HCEC 1CT (cell line): ENCODE data around the gene LY86.
A peak's percentile ranks its signal among the peaks of the same experiment; 100 is the strongest.

ENCODE experiments used
- DNase-seq: peaks from one replicate; pipeline ENCODE4 v3.0.0-alpha.2; 2017

The LY86 gene

DNA sequence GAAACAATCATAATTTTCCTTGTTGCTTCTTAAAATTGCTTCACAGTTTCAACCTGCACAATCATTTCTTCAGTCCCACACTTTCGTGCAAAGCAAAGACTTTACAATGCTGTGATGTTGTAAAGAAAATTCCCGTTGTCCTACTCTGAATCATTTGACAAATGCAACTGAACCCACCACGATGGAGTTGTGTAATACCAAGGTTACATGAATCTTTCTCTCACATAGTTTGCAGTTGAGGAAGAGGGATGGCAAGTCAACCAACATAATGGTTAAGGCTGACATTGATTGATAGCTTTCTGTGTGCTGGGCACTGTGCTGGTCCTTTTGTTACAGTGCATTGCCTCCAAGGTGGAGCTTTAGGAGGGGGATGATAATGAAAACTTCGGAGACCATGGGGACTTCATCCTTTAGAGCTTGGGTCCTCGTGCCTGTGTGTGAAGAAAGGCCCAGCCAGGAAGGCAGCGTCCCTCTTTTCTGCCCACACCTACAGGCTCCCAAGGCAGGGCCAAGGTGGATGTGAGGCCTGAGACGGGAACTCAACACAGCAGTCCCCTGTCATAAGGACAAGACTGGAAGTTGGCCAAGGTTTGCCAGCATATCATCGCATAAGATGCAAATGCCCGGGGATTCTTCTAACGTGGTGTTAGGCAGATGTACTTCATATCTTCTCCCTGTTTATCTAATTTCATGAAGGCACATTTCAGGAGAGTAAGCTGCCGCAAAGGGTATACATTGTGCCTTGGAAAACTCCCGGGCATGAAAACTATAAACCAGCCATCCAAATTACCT lies 96.9 kb downstream of the LY86 start:
- no peak for DNase-seq

DNA sequence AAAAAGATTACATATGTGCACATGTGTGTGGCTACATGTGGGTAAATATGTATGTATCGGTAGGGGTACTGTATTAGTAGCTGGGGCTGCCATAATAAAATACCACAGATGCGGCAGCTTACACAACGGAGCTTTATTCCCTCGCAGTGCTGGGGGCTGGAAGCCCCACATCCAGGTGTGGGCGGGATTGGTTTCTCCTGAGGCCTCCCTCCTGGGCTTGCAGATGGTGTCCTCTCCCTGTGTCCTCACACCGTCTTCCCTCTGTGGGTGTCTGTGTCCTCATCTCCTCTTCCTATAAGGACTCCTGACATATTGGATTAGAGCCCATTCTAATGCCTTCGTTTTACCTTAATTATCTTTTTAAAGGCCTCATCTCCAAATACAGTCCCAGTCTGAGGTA lies 97.7 kb downstream of the LY86 start:
- no peak for DNase-seq

DNA sequence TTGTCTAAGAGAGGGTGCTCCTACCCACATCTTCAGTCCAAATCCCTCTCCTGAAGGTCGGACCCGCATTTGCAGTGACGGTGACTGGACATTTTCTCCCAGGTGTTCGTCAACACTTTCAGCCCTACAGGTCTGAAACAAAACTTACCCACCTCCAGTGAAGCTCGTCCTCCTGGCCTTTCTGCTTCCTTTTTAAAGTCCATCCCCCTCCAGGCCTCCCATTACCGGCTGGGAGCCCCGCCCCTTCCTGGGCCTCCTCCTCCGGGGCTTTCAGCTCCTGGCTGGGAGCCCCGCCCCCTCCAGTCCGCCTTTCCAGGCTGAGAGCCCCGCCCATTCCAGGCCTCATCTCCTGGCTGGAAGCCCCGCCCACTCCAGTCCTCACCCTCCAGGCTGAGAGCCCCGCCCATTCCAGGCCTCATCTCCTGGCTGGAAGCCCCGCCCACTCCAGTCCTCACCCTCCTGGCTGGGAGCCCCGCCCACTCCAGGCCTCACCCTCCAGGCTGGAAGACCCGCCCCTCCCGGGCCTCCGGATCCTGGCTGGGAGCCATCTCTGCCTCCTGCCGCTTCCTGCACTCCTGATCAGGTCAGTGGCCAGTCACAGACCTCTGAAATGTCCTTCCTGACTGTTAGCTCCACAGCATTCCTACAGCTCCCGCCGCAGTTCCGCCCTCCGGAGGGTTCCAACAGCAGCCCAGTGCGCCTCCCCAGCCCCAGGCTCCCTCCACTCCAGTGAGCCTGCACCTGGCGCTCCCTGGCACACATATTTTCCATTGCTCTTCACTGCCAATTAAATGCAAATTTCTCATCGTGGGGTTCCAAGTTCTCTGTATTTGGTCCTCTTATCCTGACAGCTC lies 98.5 kb downstream of the LY86 start:
- no peak for DNase-seq

DNA sequence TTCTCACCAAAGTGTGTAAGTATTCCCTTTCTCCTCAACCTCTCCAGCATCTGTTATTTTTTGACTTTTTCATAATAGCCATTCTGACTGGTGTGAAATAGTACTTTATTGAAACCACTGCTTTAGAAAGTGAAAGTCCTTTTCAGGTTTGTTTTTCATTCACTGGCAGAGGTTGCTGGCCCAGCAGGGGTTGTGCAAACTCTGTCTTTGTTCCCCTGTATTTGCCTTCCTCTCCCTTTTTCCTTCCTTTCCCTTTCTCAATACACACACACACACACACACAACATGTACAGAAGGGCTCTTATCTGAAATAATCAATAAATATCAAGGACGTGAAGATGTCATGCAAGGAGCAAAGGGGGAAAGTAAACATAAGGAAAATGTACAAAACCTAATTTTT lies 99.8 kb downstream of the LY86 start:
- no peak for DNase-seq

GRCh38 chr6:6688951-6689350 lies 100.4 kb downstream of the LY86 start:
- DNase-seq, result no peak

DNA sequence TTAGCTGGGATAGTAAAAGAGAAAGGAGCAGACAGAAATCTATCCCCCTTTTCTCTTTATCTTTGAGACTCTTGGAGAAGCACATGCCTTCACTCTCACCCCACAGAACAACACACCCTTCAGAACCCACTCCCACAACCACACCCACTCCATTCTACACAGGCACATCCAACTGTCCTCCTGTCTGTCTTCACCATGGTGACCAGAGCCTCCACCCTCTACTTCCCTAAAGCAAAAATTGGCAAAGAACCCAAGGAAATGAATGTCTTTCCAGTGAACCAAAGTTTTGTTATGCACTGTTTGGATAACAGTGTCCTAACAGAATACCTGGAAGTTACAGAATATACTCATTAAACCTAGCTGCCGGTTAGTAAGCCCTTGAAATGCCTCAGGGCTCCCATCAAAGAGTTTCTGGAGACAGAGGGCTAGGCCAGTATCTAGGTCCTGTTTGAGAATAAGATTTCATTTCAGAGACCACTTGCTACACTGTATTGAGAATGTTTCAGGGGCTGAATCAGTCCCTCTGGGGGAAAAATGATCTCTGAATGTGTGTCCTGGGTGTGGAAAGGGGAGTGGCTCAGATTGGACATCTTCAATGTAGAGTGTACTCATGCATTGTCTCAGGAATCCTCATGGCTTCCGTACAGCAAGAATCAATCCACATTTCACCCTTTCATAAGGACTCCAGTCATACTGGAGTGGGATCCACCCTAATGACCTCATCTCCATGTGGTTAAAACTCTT lies 101.1 kb downstream of the LY86 start:
- DNase-seq, result no peak

DNA sequence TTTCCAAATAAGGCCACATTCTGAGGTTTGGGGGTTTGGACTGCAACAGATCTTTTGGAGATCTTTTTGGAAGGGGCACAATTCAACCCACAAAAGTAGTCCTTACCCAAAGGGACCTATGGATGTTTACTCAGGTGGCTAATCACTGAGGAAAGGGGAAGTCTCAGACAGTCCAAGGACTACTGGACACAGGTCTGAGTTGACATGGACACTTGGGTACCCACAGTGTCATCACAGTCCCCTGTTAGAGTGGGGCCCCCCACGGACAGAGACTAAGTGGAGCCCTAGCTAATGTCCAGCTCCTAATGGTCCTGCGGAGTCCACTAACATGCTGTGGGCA lies 101.6 kb downstream of the LY86 start:
- DNase-seq, result no peak

DNA sequence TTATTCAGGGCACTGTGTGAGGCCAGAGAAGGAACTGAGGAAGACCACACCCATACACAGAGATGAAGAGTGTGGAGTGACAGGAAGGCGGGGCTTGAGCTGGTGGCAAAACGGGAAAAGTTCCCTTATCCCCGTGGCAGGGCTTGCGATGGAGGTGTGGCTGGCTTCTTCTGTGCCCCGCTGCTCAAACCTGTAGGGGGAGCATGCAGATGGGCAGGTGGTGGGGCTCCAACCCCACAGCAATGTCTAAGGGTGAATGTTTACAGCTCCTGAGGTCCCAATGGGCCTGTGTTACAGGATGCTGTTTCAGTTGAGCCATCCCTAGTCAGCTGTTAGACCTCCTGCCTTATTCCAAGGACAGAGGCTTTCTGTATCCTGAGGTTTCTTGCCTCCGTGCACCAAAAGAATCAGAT lies 105.9 kb downstream of the LY86 start:
- DNase-seq, result no peak

DNA sequence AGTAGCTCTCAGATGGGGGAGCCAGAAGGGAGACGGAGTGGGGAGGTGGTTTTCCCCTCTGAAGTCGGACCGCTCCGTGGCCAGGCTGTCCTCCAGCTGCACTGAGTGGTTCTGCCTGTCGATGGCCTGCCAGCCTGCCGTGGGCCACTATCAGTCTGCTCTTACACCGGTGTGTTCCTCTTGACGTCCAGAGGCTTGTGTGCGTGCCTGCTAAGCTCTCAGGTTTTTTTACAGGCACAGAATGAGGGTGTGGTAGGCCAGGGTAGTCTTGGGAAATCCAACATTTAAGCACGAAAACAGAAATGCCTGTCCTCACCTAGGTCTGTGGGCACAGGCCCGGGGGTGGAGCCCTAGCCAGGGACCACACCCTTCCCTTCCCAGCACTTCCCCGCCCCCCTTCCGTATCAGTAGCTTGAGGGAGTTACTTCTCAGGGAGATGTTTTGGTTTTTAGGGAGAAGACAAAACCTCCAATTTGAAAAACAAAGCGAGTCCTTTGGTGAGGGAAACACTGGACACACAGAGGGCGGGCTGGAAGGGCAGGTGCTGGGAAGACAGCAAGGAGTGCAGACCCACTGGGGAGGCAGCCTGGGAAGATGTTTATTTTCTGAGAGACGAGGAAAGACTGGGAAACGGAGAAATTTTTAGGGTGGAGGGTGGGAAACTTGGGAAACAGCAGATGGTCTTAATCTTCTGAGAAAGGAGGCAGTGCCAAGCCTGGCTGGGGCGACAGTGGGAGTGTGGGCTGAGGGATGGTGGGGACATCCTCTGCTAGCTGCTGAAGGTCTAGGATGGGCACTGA lies 106.5 kb downstream of the LY86 start:
- no peak for DNase-seq

DNA sequence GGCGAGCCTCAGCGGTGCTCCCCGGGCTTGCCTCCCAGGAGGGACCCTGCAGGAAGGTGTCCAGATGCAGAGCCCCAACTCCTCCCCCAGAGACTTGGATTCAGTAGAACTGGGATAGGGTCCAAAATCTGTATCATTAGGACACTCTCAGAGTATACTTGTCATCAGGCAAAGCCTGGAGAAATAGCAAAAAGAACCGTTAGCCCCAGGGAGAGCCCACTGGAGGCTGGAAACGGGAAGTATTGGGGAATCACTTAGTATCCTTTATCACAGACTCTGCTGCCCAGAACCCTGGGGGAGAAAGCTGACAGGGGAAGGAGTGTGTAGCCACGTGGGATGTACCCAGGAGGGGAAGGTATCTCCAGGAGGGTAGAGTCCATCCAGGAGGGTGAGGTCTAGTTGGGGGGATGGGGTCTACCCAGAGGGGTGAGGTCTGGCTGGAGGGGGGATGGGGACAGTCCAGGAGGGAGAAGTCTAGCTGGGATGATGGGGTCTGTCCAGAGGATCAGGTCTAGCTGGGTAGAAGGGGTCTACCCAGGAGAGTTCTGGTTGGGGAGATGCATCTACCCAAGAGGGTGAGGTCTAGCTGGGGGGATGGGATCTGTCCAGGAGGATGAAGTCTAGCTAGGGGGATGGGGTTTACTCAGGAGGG lies 107.2 kb downstream of the LY86 start:
- no peak for DNase-seq

GRCh38 chr6:6696867-6697531 lies 108.5 kb downstream of the LY86 start:
- DNase-seq, result peak; percentile 46

DNA sequence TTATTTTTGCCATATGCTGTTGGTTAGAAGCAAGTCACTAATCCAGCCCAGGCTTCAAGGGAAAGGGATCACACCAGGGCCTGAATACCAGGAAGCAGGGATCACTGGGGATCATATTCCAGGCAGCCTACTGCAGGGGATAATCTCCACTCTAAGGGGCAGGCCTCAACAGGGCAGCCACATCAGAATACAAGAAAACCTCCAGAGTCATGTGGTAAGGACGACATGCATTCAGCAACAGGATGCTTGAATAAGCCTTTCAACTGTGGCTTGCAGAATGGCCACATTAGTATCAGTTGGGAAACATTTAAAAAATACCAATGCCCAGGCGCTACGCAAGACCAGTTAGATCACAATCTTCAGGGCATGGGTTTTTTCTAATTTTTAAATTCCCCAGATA lies 109.1 kb downstream of the LY86 start:
- no peak for DNase-seq

DNA sequence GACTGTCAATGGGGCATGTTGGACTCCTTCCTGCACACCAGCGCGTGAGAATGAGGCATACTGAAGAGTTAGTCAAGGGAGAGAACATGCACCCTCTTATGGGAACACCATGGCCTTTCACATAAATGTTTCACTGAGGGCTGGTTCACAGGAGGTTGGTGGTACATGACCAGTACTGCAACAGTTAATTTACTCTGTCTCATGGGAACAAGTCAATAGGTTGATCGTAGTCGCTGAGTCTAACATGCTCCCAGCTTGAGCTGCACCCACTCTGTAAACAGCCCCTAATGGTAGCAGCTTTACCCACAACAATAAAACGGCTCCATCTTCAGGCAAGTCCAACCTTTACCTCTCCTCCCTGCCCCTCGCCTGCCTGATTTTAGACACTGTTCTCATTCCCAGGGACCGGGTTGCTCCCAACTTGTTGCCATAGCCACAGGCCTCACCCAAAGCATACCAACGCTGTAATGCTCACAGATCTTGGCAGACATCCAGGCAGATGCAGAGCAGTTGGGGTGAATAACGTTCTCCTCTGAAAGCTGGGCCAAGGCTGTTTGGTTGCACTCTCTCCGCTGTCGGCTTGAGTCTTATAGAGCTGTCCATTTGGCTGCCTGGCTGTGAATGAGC lies 111.3 kb downstream of the LY86 start:
- DNase-seq, result peak; percentile 82

DNA sequence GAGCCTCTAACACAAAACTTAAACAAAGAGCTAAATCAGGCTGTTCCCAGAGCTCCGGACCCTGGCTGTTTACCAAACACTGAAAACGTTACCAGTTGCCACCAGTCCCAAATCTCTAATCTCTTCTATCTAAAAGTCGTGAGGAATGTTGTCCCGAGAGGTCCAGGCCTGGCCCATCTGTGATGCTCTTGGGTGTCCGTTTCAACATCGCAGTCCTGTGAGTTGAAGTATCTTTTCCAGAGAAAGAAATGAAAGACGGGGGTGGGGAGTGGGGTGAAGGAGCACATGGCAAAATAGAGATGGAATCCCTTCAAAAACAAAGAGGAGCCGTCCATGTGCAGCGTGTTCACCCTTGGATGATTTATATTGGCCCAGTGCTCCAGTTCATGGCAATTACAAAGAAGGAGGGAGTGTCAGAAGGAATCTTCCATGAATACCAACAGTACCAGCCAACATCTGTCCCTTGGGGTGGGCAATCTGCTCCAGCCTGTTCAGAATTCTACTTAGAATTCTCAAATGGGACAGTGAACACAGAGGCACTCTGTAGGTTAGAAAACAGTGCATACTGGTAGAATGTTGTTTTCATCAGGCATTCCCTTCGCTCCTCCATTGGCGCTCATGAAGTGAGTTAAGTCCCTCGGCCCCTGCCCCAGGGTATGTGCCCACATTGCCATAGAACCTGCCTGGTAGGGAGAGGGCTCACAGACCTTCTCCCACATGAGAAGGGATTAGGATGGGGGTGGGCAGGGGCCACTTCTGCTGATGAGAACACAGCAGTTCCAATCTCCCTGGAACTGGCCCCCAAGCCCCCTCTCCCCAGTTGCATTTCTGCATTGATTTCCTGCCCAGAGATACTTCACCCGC lies 112.1 kb downstream of the LY86 start:
- no peak for DNase-seq

GRCh38 chr6:6701864-6702263 lies 113.3 kb downstream of the LY86 start:
- DNase-seq, result no peak

- no peak for DNase-seq
Observed at GRCh38 chr6:6703699-6704098, 115.2 kb downstream of the LY86 start.
